Measurements from ENCODE around the gene SENP3. TPM values are rescaled to one million over a fixed set of nuclear protein-coding genes. Genes with fewer than 3 reads are reported as not detected.

The SENP3 gene
- total RNA-seq, 6 experiments from 2014 or later: 12.3 to 33.9 (median 15.1) TPM

- Histone ChIP-seq H3K27ac (no peak overlapping the region), H3K27me3 (no peaks in the 10 kb centered on the region), H3K4me1 (peaks cover 0 to 59% (median 21%) of the 10 kb centered on the region in 4 donors), H3K36me3 (peaks cover 28 to 52% (median 39%) of the 10 kb centered on the region in 4 donors), H3K4me3 (no peak overlapping the region), H3K9me3 (no peaks in the 10 kb centered on the region)
- intact Hi-C loops (cut with DNase I): no loop called here
- TF ChIP-seq POLR2A (IDR thresholded peaks at IDR 0.05) (no peak), CTCF (IDR thresholded peaks at IDR 0.05) (no peak)
- DNase-seq (no peak), ATAC-seq (no peak)
- WGBS (ENCODE audit: insufficient coverage, low coverage, low lambda C conversion rate, missing lambda C conversion rate): 73% methylated on average over 3 of the region's 14 CpGs
These were observed 14.8 kb downstream of the SENP3 start for GRCh38 chr17:7576432-7576937.

- peak overlapping the region in 1 of 3 donors; percentile 6 for H3K27ac ChIP-seq
- H3K4me1 ChIP-seq: peaks cover 0 to 58% (median 23%) of the 10 kb centered on the region in 4 donors
- no peak overlapping the region for H3K4me3 ChIP-seq
- peak in 1 of 3 donors; percentile 22 for DNase-seq
- no peaks in the 10 kb centered on the region for H3K27me3 ChIP-seq
- no peaks in the 10 kb centered on the region for H3K9me3 ChIP-seq
- TF ChIP-seq POLR2A (IDR thresholded peaks at IDR 0.05) (no peak), CTCF (IDR thresholded peaks at IDR 0.05) (no peak)
- intact Hi-C loops (cut with DNase I): no loop called here
- no peak for ATAC-seq
- peaks cover 28 to 52% (median 39%) of the 10 kb centered on the region in 4 donors for H3K36me3 ChIP-seq
- 87% methylated on average over 12 of the region's 17 CpGs for WGBS (ENCODE audit: insufficient coverage, low coverage, low lambda C conversion rate, missing lambda C conversion rate)
These were observed 15.8 kb downstream of the SENP3 start for GRCh38 chr17:7577327-7578199.

GRCh38 chr17:7579001-7579833 lies 17.5 kb downstream of the SENP3 start, which contains the start of gene CD68:
TSS of gene CD68 (plus strand) at chr17:7579638. CDS start at chr17:7579678, 40 bp downstream.
- peaks cover 0 to 62% (median 26%) of the 10 kb centered on the region in 4 donors for H3K4me1 ChIP-seq
- 18% methylated on average over 4 of the region's 7 CpGs for WGBS (ENCODE audit: insufficient coverage, low coverage, low lambda C conversion rate, missing lambda C conversion rate)
- peak within 1 kb of the TSS; percentile 72 to 94 (median 74) for H3K27ac ChIP-seq
- TF ChIP-seq CTCF (IDR thresholded peaks at IDR 0.05) (no peak), POLR2A (IDR thresholded peaks at IDR 0.05) (peak; percentile 83)
- peak; percentile 77 to 83 (median 78) for DNase-seq
- no peaks in the 10 kb centered on the region for H3K9me3 ChIP-seq
- ATAC-seq: peak; percentile 51 to 65 (median 60)
- peak within 1 kb of the TSS; percentile 19 to 45 (median 37) for H3K4me3 ChIP-seq
- H3K36me3 ChIP-seq: peaks cover 28 to 48% (median 37%) of the 10 kb centered on the region in 4 donors
- H3K27me3 ChIP-seq: no peaks in the 10 kb centered on the region
- intact Hi-C loops (cut with DNase I): no loop called here

GRCh38 chr17:7579834-7580603 lies 18.3 kb downstream of the SENP3 start:
- intact Hi-C loops (cut with DNase I): no loop called here
- DNase-seq (no peak), ATAC-seq (no peak)
- Histone ChIP-seq H3K4me3 (peak overlapping the region; percentile 19 to 45 (median 37)), H3K36me3 (peaks cover 21 to 40% (median 33%) of the 10 kb centered on the region in 4 donors), H3K27ac (peak overlapping the region; percentile 72 to 94 (median 74)), H3K4me1 (peaks cover 0 to 61% (median 24%) of the 10 kb centered on the region in 4 donors), H3K9me3 (no peaks in the 10 kb centered on the region), H3K27me3 (no peaks in the 10 kb centered on the region)
- 72% methylated on average over 5 of the region's 12 CpGs for WGBS (ENCODE audit: insufficient coverage, low coverage, low lambda C conversion rate, missing lambda C conversion rate)
- TF ChIP-seq POLR2A (IDR thresholded peaks at IDR 0.05) (no peak), CTCF (IDR thresholded peaks at IDR 0.05) (no peak)

Measured in right lobe of liver (tissue), 6 donors.